Measurements from ENCODE around the gene TFEC. TPM values are rescaled to one million over a fixed set of nuclear protein-coding genes. Genes with fewer than 3 reads are reported as not detected.

Gene TFEC
- total RNA-seq, 4 donors from 2014 or later: 7.3 to 22.9 (median 11.1) TPM

DNA sequence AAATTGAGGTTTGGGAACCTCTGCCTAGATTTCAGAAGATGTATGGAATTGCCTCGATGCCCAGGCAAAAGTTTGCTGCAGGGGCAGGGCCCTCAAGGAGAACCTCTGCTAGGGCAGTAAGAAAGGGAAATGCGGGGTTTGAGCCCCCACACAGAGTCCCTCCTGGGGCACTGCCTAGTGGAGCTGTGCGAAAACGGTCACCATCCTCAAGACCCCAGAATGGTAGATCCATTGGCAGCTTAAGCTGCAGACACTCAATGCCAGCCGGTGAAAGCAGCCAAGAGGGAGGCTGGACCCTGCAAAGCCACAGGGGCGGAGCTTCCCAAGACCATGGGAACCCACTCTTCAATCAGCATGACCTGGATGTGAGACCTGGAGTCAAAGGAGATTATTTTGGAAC is 15.0 kb upstream of the TFEC start:
- ATAC-seq (ENCODE audit: low FRiP score) (no peak), DNase-seq (ENCODE audit: low spot score) (no peak)
- TF ChIP-seq, protein P1, sequence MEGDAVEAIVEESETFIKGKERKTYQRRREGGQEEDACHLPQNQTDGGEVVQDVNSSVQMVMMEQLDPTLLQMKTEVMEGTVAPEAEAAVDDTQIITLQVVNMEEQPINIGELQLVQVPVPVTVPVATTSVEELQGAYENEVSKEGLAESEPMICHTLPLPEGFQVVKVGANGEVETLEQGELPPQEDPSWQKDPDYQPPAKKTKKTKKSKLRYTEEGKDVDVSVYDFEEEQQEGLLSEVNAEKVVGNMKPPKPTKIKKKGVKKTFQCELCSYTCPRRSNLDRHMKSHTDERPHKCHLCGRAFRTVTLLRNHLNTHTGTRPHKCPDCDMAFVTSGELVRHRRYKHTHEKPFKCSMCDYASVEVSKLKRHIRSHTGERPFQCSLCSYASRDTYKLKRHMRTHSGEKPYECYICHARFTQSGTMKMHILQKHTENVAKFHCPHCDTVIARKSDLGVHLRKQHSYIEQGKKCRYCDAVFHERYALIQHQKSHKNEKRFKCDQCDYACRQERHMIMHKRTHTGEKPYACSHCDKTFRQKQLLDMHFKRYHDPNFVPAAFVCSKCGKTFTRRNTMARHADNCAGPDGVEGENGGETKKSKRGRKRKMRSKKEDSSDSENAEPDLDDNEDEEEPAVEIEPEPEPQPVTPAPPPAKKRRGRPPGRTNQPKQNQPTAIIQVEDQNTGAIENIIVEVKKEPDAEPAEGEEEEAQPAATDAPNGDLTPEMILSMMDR (IDR thresholded peaks at IDR 0.05): no peak

DNA sequence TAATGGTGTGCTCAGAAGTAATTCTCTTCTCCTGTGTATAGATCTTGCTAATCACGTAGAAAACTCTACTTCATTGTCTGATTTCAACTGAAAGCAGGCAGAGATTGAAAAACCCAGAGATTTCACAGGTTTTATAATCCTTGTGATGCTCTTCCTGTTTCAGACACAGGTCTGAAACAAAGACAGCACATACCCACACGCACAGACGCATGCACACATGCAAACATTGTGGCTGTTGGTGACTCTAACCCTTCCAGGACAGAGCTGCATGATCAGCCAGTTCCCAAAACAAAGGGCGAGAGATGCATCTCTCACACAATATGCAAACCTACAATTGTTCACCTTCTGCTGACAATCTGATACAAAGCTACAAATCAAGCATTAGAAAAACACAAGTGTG is 11.1 kb upstream of the TFEC start:
- ATAC-seq (ENCODE audit: low FRiP score) (no peak), DNase-seq (ENCODE audit: low spot score) (no peak)
- TF ChIP-seq, protein P1 (IDR thresholded peaks at IDR 0.05): no peak

DNA sequence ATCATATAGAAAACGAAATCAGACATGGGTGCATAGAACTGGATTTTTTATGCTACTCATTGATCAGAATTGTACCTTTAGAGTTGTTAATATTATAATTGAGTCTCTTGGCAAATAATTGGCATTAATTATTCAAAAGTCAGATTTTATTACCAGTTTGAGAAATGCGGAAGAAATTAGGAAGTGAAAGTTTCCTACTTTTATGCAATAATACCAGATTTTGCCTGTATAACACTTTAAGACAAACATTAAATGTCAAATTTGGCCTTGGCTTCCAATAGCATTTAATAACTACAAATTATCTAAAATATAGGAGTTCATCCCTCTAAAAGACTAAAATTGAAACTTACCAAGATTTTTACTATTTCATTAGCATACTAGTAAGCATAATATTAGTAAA is 6.8 kb upstream of the TFEC start:
- TF ChIP-seq, protein P1 (IDR thresholded peaks at IDR 0.05): no peak
- no peak for DNase-seq (ENCODE audit: low spot score)
- ATAC-seq (ENCODE audit: low FRiP score): no peak

DNA sequence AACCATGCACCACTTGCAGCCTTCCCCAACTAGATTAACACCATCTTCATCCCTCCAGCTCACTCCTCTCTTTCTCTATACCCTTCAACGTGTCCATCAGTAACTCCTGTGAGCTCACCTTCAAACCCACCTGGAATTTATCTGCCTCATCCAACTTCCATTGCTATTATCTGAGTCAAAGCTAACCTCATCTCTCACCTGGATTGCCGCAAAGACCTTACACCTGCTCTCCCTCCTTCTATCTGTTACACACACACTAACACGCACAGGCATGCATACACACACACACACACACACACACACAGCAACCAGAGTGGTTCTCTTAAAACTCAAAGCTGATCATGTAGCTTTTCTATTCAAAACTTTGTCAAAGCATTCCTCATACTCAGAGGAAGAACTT is 3.8 kb upstream of the TFEC start:
- ATAC-seq (ENCODE audit: low FRiP score): no peak
- TF ChIP-seq, protein P1 (IDR thresholded peaks at IDR 0.05): no peak

DNA sequence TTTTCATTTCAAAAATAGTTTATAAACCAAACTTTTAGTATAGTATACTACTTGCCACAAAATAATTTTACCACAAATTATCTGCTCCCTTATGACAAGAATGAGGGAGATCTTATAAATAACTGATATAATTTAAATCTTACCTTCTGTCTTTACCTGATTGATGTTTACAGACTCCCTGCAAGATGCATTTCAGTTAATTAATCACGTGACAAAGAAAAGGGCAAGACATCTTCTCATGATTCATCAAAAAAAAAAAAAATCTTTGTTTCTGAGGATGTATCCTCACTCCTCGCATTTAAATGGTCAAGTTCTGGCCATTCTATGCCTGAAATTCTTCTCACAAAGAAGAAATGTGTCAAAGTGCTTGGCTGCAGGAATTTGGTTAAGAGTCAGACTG is 2.3 kb upstream of the TFEC start:
- ATAC-seq (ENCODE audit: low FRiP score) (no peak), DNase-seq (ENCODE audit: low spot score) (no peak)
- TF ChIP-seq, protein P1 (IDR thresholded peaks at IDR 0.05): no peak

More for the DNA sequence above, 3.8 kb upstream of the TFEC start:
- DNase-seq (ENCODE audit: low spot score): no peak

DNA sequence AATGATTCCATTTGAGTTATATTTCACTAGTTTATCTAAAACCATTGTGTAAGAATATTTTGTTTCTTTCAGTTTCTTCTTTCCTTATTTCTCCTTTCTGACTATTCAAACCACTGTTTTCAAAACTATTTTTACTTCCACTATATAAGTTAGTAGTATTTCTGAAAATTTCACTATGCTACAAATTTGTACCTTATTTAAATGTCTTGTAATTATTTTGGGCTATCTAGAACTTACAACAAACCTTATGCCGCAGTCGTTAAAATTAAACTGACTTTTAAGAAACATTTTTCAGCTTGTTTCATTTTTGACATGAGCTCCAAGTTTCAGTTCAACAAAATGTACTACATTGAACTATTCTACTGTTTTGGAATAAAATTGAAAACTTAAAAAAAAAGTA is 1.8 kb downstream of the TFEC start:
- no peak for ATAC-seq (ENCODE audit: low FRiP score)
- no peak for DNase-seq (ENCODE audit: low spot score)
- TF ChIP-seq, protein P1 (IDR thresholded peaks at IDR 0.05): no peak

DNA sequence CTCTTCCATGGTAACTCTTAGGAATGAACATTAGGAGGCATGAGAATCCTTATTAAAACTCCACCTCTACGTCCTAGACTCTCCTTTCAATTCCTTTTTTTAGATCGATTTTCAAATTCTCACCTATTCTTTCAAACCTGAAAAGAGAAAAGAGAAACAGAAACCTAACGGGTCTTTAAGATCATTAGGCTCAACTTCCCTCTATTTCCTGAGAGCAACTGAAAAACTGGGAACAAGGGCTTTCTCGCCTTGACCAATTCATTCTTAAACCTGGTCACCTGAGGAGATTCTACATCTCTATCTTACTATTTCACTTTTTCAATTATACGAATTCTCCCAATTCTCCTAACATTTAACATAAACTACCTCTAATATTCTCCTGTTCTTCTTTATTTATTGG is 2.8 kb downstream of the TFEC start:
- ATAC-seq (ENCODE audit: low FRiP score) (no peak), DNase-seq (ENCODE audit: low spot score) (no peak)
- TF ChIP-seq, protein P1 (IDR thresholded peaks at IDR 0.05): no peak
